HG03135 (cell line): Measurements from ENCODE around the gene CNTFR.

Experiments used
- ATAC-seq: cut with Tn5 transposase; IDR thresholded peaks from one replicate; pipeline ENCODE4 v1.9.1; 2021; ENCODE audit warnings: mild to moderate bottlenecking, moderate library complexity; ENCODE audit not compliant: unreplicated experiment

CNTFR gene

GRCh38 chr9:34620061-34620994 is 30.8 kb upstream of the CNTFR start, which contains the start of gene DCTN3:
Gene DCTN3, minus strand, starts transcription at chr9:34620495. Its CDS starts 31 bp downstream, at chr9:34620464.
- peak; percentile 96 for ATAC-seq

GRCh38 chr9:34615132-34615531 is 25.6 kb upstream of the CNTFR start:
- no peak for ATAC-seq

GRCh38 chr9:34612788-34613390 is 23.4 kb upstream of the CNTFR start:
- peak; percentile 41 for ATAC-seq

- ATAC-seq: peak; percentile 76
Observed at GRCh38 chr9:34611811-34612787, 22.6 kb upstream of the CNTFR start, which contains the start of gene RPP25L. Gene RPP25L, minus strand, starts transcription at chr9:34612097. Its CDS starts 801 bp downstream, at chr9:34611296.

GRCh38 chr9:34611251-34611810 is 21.8 kb upstream of the CNTFR start:
- ATAC-seq: no peak

- no peak for ATAC-seq
Observed at GRCh38 chr9:34610434-34611206, 21.1 kb upstream of the CNTFR start.

- no peak for ATAC-seq
Observed at GRCh38 chr9:34607331-34607730, 17.8 kb upstream of the CNTFR start.

- ATAC-seq: no peak
Observed at GRCh38 chr9:34606905-34607304, 17.4 kb upstream of the CNTFR start.

GRCh38 chr9:34606190-34606589 is 16.7 kb upstream of the CNTFR start:
- no peak for ATAC-seq

GRCh38 chr9:34603610-34604231 is 14.2 kb upstream of the CNTFR start:
- peak; percentile 64 for ATAC-seq

- no peak for ATAC-seq
Observed at GRCh38 chr9:34601937-34602573, 12.5 kb upstream of the CNTFR start.

- ATAC-seq: no peak
Observed at GRCh38 chr9:34600908-34601307, 11.4 kb upstream of the CNTFR start.

GRCh38 chr9:34599546-34599945 is 10.0 kb upstream of the CNTFR start:
- no peak for ATAC-seq

GRCh38 chr9:34594177-34594576 is 4.7 kb upstream of the CNTFR start:
- ATAC-seq: no peak

- no peak for ATAC-seq
Observed at GRCh38 chr9:34592895-34593601, 3.5 kb upstream of the CNTFR start.

- ATAC-seq: no peak
Observed at GRCh38 chr9:34591917-34592866, 2.7 kb upstream of the CNTFR start.
